ENCODE results near the gene ING5.

- TF ChIP-seq CTCF (IDR thresholded peaks at IDR 0.05) = no peak
- TF ChIP-seq ZFX (IDR thresholded peaks at IDR 0.05; ENCODE audit: borderline replicate concordance) = no peak
Observed at GRCh38 chr2:241728627-241729026, 26.8 kb downstream of the ING5 start.
